ENCODE data around the gene VCAN.

- TF ChIP-seq, protein P1, sequence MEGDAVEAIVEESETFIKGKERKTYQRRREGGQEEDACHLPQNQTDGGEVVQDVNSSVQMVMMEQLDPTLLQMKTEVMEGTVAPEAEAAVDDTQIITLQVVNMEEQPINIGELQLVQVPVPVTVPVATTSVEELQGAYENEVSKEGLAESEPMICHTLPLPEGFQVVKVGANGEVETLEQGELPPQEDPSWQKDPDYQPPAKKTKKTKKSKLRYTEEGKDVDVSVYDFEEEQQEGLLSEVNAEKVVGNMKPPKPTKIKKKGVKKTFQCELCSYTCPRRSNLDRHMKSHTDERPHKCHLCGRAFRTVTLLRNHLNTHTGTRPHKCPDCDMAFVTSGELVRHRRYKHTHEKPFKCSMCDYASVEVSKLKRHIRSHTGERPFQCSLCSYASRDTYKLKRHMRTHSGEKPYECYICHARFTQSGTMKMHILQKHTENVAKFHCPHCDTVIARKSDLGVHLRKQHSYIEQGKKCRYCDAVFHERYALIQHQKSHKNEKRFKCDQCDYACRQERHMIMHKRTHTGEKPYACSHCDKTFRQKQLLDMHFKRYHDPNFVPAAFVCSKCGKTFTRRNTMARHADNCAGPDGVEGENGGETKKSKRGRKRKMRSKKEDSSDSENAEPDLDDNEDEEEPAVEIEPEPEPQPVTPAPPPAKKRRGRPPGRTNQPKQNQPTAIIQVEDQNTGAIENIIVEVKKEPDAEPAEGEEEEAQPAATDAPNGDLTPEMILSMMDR (IDR thresholded peaks at IDR 0.05; ENCODE audit: insufficient read depth, low read depth, low read length): no peak
- no peak for TF ChIP-seq EZH2 (IDR thresholded peaks at IDR 0.05; ENCODE audit: insufficient read depth, low read length)
Observed at GRCh38 chr5:83628360-83628759, 156.8 kb downstream of the VCAN start.

All from astrocyte (in vitro differentiated cells and primary cell).